HL-60 (cell line): ENCODE measurements around the gene PIH1D1.
A peak's percentile ranks its signal among the peaks of the same experiment; 100 is the strongest.

Experiments used
- DNase-seq, 2 experiments: peaks; one replicate each; pipeline ENCODE4 v3.0.0-alpha.2; 2010 to 2020; ENCODE audit warnings: low read depth in 1 of 2, low spot score in 1 of 2
- H3K27ac ChIP-seq: fragments of 250-450 bp; sonication (Bioruptor Pico); replicated peaks from 2 replicates; pipeline ENCODE4 v1.5.1; 2020; ENCODE audit warnings: mild to moderate bottlenecking, moderate library complexity
- H3K27me3 ChIP-seq: fragments of 250-450 bp; sonication (Bioruptor Pico); 2 replicates; pipeline ENCODE4 v1.5.1; 2021; ENCODE audit warnings: mild to moderate bottlenecking, moderate library complexity; ENCODE audit not compliant: insufficient read depth, poor library complexity, severe bottlenecking
- H3K4me3 ChIP-seq: replicated peaks from 2 replicates; pipeline ENCODE4 v1.5.1; 2011; ENCODE audit warnings: mild to moderate bottlenecking, control low read depth, low read length; ENCODE audit not compliant: insufficient read depth
- GABPA ChIP-seq: IDR thresholded peaks from 2 replicates; pipeline ENCODE4 v1.6.1; 2012; ENCODE audit warnings: low read depth
- POLR2AphosphoS5 ChIP-seq: IDR thresholded peaks from 2 replicates; pipeline ENCODE4 v1.6.1; 2012; ENCODE audit warnings: low read depth
- REST ChIP-seq: IDR thresholded peaks from 2 replicates; pipeline ENCODE4 v1.6.1; 2012; ENCODE audit warnings: low read depth; ENCODE audit not compliant: insufficient replicate concordance
- SPI1 ChIP-seq: IDR thresholded peaks from 2 replicates; pipeline ENCODE4 v1.6.1; 2012; ENCODE audit warnings: low read depth, mild to moderate bottlenecking, borderline replicate concordance
- TF ChIP-seq, protein P1 (sequence below): IDR thresholded peaks from one replicate; pipeline ENCODE4 v1.5.1; 2011; ENCODE audit warnings: low read length, control low read depth, inconsistent platforms; ENCODE audit not compliant: insufficient read depth

Gene PIH1D1

GRCh38 chr19:49442354-49442753, 9.3 kb downstream of the PIH1D1 start:
- no peak for DNase-seq
- Histone ChIP-seq H3K27ac (no peak overlapping the region), H3K27me3 (peaks cover 43% of the 10 kb centered on the region), H3K4me3 (peak overlapping the region; percentile 69)
- no peak for TF ChIP-seq SPI1
- no peak for TF ChIP-seq GABPA
- no peak for TF ChIP-seq REST
- TF ChIP-seq, protein P1, sequence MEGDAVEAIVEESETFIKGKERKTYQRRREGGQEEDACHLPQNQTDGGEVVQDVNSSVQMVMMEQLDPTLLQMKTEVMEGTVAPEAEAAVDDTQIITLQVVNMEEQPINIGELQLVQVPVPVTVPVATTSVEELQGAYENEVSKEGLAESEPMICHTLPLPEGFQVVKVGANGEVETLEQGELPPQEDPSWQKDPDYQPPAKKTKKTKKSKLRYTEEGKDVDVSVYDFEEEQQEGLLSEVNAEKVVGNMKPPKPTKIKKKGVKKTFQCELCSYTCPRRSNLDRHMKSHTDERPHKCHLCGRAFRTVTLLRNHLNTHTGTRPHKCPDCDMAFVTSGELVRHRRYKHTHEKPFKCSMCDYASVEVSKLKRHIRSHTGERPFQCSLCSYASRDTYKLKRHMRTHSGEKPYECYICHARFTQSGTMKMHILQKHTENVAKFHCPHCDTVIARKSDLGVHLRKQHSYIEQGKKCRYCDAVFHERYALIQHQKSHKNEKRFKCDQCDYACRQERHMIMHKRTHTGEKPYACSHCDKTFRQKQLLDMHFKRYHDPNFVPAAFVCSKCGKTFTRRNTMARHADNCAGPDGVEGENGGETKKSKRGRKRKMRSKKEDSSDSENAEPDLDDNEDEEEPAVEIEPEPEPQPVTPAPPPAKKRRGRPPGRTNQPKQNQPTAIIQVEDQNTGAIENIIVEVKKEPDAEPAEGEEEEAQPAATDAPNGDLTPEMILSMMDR = no peak

DNA sequence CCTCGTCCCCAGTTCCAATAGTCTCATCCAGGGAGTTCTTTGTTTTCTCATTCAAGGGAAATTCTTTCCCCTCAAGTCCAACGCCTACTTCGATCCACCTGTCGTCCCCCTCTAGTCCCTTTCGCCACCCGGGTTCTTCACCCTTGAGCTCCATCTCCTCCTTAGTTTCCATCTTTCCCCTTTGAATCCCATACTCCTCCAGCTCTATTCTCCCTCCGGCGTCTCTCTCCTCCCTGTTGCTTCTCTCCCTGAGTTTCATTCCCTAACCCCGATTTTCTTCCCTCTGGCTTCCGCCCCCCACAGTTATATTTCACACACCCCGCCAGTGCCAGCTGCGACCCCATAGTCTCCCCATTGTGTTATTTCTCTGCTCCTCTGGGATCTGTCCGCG, 9.7 kb downstream of the PIH1D1 start:
- DNase-seq = no peak
- Histone ChIP-seq H3K27me3 (peaks cover 44% of the 10 kb centered on the region), H3K4me3 (no peak overlapping the region), H3K27ac (no peak overlapping the region)
- no peak for TF ChIP-seq REST

DNA sequence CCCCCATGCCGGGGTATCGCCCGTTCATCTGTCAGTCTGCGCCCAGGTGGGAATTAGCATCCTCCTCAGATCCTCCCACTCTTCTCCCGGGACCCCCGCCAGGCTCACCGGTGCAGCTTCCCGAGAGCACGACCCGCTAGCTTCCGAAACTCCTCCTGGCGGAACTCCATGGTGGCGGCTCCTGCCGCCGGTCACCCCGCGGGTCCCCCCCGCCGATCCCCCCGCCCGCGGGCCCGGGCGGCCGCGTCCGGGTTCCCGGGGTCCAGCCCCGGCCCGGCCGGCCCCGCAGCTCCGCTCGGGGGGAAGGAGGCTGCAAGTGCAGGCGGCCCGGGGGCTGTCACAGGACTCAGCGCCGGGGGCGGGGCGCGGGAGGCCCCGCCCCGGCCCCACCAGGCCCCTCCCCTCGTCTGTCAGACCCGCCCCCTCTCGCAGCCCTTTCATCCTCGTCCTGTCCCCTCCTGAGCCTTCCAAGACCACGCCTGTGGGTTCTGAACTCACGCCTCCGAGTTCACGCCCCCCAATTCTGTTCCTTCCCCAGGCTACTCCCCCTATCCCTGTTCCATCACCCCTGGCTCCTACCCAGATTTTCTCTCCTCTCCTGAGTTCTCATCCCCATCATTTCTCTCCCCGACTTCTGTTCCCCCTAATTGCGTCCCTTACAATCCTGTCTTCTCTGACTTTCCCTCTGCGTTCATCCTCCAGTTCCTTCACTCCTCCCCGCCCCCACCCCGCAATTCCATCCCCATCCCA, 10.2 kb downstream of the PIH1D1 start, which contains the start of gene SLC17A7:
Gene SLC17A7, minus strand, starts transcription at position 318 of the 750 bp plus-strand sequence. Its CDS starts 148 bp downstream, at position 170.
- TF ChIP-seq POLR2AphosphoS5 (no peak), GABPA (no peak), REST (no peak), SPI1 (no peak)
- TF ChIP-seq, protein P1 = no peak
- no peak within 1 kb of the TSS; the same call in 1 of the 2 replicates for H3K4me3 ChIP-seq
- no peak within 1 kb of the TSS for H3K27ac ChIP-seq
- H3K27me3 ChIP-seq = peaks cover 50% of the 10 kb centered on the region
- no peak for DNase-seq
